ENCODE measurements around the gene GJC1. TPM values are rescaled to one million over a fixed set of nuclear protein-coding genes. Genes with fewer than 3 reads are reported as not detected.
A peak's percentile ranks its signal among the peaks of the same experiment; 100 is the strongest.

The GJC1 gene
- total RNA-seq (2014; rRNA removed; shearing (Covaris generic)) = 7.6 and 19.5 TPM in 2 replicates

DNA sequence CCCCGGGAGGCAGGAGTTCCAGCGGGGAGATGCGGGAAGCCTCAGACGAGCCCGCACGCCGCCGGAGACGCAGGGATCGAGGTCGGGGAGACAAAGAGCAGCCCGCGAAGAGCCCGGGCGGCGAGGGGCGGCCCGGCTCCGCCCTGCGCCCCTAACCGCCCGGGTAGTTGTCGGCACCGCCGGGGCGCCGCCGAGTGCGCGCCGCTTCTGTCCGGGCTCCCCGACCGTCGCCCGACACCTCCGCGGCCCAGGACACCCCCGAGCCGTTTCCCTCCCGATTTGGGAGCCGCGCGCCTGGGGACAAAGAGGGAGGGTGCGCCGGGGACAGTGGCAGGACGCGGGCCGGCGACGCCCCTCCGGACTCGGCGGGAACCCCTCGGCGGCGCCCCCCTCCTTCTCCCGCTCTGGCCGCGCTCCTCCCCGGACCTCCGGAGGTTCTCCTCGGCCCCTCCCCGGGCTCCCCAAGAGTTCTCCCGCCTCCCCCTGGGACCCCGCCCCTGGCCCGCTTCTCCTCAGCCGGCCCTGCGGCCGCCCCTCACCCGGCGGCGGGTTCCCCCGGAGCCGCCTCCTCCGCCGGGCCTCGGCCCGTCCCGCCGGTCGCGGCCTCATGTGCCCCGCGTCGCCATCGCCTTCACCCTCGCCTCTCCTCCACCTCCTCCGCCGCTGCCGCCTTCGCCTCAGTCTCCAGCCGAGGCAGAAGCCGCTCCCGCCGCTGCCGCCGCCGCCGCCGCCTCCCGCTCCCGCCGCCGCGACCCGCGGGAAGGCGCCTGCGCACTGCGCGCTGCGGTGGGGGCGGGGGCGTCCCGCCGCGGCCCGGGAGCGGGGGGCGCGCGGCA, at the start of gene GJC1:
Gene GJC1 (minus strand): TSS at position 765 of the 836 bp plus-strand sequence. CDS start 24,470 bp downstream, outside the sequence.
- DNase-seq (ENCODE audit: low read depth) = peak; percentile 59

DNA sequence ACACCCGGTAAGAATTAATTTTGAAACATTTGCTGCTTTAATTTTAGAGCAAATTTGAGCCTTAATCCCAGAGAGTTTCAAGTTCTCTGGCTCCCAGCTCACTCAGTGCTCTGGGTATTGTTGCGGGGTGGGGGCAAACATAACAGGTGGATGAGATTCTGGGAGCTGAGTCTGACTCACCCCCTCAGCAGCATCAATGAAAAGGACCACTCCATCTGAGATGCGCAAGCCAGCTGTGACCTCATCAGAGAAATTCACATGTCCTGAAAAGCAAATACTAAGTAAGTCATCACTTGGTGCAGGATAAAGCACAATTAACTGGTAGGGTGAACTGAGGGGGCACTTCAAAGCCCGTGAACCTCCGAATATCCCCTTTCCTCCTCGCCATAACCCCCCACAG, 49.3 kb upstream of the GJC1 start:
- no peak for DNase-seq (ENCODE audit: low read depth)

DNA sequence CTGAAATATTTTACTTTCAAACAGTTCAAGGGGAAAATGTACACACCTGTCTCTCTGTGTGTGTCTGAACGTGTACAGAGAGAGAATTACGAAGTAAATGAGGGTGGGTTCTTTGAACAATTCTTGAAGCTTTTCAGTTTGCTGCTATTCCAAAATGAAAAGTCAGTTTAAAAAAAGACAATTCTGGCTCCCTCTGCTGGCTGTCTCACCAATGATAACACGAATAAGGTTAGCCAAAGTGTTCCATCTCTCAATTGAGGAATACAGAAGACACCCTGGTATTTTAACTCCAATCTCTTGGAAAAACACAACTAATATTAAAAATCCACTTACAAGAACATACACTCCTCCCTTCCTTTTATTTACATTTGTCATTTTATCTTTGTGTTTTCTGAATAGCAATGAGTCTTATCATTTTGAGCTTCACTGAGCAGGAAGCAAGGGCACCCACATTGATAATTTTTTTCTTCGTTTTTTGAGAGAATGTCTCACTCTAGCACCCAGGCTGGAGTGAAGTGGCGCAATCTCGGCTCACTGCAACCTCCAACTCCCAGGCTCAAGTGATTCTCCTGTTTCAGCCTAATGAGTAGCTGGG, 48.6 kb upstream of the GJC1 start:
- peak; percentile 43 for DNase-seq (ENCODE audit: low read depth)

DNA sequence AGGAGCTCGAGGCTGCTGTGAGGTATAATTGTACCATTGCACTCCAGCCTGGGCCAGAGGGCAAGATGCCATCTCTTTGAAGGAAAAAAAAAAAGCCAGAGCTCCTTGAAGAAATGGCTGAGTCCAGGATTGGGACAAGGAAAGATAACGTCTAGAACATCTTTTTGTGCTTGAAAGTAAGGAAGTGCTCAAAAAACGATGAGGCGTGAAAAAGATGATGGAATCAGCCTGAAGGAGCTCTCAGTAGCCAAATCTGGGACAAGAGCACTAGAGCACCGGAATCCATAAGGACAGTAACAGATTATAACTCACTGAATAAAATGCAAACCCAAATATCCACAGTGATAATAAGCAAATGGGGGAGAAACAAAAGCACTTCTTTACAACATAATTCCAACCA, 47.0 kb upstream of the GJC1 start:
- no peak for DNase-seq (ENCODE audit: low read depth)

DNA sequence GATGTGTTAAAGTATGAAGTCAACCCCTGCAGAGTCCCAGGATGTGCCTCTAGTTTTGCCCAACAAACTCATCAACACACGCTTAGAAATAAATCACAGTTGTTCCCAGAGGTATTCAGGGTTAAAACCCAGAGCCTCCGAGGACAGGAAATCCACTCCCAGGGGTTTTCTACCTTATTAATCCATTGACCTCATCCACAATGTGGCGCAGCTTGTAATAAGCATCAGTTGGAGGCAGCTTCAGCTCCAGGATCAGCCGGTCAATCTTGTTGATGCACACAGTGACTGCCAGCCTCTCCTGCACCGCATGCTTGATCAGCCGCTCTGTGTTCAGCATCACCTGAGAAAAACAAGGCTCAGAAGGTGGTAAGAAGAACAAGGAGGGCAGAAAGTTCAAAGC, 45.7 kb upstream of the GJC1 start:
- no peak for DNase-seq (ENCODE audit: low read depth)

DNA sequence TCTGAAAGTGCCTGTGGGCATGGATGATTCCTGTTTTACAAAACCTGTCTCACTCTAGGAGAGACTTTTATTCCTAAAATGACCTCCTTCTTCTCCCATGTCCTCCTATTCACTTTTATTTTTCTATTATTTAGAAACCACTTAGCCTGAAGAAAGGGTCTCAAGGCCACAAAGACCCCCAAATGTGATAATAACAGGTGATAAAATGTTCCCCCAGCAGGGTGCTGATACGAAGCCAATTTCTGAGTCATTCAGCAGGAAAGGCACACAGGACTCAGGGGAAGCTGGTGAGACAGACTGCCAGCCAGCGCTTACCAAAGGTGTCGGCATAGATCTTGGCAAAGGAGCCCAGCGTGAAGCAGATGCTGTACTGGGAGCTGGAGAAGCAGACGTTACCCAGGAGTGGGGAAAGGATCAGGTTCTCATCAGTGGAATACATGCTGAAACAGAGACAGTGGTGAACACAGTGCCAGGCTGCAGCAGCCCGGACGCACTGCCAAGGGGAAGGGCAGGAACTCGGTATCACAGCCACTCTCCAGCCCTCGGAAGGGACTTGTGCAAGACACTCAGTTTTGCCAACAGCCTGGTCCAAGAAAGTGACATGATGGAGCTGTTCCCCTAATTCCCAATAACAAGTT, 42.2 kb upstream of the GJC1 start:
- DNase-seq (ENCODE audit: low read depth) = no peak

DNA sequence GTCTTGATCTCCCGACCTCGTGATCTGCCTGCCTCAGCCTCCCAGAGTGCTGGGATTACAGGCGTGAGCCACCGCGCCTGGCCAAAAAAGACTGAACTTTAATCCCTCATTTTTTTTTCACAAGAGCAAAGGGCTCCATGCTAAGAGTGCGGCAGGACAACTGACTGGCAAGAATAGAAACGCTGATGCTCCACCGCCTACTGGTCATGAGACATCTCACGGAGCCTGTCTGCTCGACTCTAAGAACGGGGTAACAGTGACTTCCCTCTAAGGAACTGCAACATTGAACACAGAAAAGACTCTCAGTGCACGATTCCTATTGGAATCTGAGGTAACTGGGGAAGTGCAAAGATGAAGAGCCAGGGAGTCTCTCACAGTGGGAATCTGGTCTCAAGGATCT, 41.5 kb upstream of the GJC1 start:
- no peak for DNase-seq (ENCODE audit: low read depth)

DNA sequence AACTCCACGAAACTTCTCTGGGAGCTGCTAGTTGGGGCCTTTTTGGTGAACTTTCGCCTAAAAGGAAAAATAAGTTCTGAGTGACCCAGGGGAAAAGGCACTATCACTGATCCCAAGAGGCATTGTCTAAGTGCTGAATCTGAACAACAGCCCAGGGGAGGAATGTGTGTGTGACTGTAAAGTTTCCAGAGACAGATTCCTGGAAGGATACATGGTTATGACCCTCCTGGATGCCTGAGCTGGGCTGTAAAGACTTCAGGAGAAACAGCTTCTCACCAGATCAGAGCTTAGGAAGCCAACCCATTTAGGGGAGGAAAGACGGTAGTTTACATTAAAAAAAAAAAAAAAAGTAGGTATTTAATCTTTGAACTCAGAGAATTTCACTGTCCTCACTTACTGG, 37.8 kb upstream of the GJC1 start:
- no peak for DNase-seq (ENCODE audit: low read depth)

DNA sequence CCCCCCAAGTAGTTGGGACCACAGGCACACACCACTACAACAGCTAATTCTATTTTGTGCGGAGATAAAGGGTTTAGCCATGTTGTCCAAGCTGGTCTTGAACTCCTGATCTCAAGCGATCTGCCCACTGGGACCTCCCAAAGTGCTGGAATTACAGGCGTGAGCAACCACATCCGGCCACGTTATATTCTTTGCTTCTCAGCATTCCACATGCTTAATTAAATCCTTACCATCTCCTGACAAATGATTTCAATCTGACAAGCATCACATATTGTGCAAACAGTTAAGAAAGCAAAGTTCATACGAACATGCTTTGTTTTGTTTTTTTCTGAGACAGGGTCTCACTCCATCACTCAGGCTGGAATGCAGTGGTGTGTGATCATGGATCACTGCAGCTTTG, 35.8 kb upstream of the GJC1 start:
- DNase-seq (ENCODE audit: low read depth) = no peak

DNA sequence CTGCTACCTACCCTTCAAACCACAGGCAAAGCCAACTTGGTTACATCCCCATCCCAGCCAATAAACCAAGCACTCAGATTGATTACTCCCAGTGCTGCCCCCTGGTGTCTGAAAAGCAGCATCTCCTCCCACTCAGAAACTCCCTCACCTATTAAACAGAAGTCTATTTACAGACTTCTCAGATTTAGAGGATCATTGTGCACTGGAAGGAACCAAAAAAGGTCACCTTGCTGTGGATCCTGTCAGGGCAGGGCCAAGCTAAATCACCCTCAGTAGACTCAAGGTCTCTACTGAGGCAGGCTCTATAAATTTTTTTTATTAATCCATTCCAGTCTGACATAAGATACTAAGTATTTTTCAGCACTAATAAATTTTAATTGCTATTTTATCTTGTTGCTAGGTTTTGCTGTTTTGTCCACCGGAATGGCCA, 35.2 kb upstream of the GJC1 start:
- peak; percentile 68 for DNase-seq (ENCODE audit: low read depth)

DNA sequence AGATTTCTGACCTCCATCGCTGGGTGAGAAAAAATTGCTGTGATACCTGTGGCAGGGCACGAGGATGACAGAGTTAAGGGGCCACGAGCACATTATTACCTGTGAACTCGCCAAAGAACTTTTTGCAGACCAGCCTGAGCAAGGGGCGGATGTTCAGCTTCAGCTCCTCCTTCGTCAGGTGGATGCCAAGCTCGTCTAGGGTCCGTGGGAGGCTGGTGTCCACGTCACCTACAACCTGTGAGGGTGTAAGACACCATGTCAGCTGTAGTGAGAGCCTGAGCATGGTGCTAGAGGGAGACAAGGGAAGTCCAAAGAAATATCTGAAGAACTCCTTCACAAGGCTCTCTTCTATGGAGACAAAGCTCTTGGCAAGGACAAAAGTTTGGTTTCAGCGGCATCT, 34.7 kb upstream of the GJC1 start:
- no peak for DNase-seq (ENCODE audit: low read depth)

DNA sequence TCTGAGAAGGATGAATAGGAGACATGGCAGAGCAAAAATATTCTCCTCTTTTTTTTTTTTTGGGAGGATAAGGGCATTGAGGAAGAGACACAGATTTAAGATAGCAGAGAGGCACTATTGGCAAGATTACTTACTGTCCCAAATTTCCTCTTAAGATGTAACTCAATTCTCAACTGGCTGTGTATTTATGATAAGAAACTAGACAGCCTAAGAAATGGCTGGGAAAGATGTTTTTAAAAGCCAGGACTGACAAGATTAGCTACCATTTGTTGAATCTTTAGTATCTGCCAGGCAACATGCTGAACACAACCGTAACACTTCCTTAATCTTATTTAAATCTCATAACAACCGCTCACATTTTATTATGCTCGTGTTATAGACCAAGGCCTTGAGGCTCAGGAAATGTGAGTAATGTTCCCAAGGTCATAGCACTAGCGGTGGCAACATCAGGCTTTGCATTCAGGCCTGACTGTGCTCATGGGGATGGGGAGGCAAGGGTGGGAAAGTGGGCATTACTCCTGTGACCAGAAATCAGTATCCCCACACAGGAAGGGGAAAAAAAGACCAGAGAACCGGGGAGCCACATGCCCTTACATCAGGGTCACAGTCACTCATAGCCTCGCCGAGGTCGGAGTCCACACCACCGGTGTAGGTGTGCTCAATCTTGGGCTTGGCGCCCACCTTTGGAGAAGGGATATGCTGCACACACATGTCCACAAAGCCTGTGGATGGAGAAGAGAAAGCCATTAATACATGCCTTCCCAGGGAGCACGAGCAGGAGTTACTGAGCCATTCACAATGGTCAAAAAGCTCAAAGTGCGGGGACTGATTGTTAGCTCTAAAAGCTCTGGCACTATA, 33.2 kb upstream of the GJC1 start:
- DNase-seq (ENCODE audit: low read depth) = no peak

DNA sequence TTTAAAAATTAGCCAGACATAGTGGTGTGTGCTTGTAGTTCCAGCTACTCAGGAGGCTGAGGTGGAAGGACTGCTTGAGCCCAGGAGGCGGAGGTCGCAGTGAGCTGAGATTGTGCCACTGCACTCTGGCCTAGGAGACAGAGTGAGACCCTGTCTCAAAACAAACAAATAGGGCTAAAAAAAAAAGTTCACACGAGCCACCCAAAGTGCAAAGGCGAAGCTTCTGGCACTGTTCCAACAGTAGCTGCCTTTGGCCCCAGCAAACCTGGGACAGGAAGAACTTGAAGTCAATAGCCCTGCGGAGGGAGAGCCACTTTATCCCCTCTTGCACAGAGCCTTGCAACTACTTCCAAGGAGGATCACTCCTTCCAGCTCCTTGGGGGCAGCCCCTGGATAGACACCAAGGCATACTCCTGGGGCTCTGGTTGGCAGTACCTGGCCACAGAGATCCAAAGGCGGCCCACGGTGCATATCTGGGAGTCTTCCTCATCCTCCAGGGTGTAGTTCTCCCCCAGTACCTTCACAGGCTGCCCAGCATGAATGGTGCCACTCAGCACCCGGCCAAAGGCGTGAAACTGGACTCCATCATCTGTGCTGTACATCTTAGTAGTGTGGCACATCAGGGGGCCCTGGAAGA, 32.3 kb upstream of the GJC1 start:
- DNase-seq (ENCODE audit: low read depth) = no peak

DNA sequence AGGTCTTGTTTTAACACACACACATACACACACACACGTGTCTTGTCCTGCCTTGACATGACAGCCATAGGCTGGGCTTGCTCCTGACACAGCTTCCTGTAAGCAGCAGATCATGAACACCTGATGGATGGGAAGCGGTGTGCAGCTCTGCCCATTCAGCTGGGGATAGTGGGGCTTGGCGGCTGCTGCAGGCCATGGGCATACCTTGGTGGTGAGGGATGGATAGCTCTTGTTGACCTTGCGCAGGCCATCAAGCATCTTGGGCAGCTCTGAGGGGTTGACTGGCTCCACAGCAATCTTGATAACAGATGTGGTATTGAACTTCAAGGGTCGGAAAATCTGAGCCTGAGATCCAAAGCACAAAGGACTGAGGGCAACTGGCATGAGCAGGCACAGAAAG, 29.6 kb upstream of the GJC1 start:
- DNase-seq (ENCODE audit: low read depth) = no peak

DNA sequence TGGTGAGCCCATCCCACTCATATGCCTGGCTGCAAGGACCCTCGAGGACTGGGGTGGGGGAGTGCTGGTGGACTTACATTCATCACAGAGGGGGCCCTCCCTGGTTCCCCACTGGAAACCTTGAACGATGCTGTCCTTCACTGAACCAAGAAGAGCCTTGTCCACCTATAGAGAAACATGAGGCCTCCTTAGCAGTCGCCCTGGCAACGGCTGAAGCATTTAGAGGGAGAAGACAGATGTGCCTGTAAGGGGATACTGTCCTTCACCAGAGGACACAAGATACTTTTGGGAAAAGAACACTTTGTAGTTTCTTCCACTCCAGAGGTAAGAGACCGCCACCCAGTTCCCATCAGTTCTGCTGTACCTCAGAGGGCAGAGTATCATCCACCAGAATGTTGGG, 24.1 kb upstream of the GJC1 start:
- no peak for DNase-seq (ENCODE audit: low read depth)

DNA sequence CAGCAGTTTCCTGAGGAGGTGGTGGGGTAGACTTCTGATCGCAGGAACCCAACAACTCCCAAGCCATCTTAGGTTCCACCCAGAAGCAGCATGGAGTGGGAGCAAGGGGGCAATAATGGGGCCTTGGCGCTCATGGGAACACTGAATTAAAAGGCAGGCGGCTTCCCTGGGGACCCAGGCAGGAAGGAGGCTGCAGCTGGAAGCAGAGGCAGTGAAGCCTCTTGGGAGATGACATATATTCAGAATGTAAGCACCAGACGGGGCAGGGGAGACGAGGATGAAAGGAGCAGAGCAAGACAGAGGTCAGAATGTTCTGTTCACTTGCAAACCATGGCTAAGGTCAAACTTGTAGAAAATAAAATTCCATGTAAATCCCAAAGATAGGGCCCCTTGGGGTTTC, 20.5 kb upstream of the GJC1 start:
- no peak for DNase-seq (ENCODE audit: low read depth)

DNA sequence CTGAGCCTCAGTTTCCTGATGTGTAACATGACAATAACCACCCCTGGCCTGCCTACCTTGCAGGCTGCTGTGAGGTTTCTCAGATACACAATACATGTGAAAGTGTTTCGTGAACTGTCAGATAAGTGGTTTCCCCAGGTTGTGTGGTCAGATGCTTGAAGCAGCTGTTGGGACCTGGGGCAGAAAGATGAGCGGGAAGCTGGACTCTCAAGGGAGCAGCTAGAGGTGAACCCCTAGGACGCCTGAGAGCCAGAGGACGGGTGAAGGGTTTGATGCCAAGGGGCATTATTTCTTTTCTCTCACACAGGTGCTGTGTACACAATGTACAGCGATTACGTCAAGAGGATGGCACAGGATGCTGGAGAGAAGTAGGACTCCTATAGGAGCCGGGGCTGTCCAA, 19.9 kb upstream of the GJC1 start:
- DNase-seq (ENCODE audit: low read depth) = no peak

DNA sequence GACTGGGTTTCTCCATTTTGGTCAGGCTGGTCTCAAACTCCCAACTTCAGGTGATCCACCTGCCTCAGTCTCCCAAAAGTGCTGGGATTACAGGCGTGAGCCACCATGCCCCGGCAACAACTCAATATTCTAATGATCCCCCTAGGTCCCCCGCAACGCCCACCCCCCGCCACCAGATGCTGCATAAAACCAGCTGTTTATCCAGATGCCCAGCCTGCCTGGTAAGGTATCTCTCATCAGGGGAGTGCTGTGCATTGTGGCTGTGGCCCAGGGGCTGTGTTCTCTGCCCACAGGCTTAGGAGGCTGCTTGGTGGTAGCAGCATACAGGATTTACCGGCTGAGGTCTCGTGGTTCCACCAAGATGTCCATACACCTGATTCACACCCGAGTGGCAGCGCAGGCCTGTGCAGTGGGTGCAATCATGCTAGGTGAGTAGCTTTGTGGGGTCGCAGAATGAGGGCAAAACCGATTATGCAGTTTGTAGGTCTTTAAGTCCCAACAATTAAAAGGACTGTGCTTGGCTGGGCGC, 18.9 kb upstream of the GJC1 start:
- no peak for DNase-seq (ENCODE audit: low read depth)

DNA sequence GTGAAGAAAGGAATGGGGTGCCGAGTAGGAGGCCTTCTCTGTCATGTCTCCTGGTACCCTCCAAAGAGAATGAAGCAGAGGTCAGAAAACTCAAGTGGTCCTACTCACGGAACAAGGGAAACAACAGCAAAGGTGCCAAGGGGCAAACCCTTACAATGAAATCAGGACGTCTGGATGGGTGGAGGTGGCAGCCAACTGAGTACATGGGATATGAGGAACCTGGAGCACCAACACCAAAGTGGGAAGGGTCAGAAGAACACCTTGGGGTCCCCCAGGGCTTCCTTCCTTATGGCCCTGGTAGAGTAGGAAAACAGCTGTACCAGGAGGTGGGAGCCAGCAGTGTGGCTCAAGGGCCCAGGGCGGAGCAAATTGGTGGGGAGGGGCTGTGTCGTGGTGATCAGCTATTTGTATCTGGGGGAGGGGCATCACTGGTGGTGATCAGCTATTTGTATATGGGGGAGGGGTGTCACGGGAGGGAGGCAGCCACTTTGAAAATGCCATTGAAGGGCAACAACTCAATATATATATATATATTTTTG, 18.2 kb upstream of the GJC1 start:
- no peak for DNase-seq (ENCODE audit: low read depth)

DNA sequence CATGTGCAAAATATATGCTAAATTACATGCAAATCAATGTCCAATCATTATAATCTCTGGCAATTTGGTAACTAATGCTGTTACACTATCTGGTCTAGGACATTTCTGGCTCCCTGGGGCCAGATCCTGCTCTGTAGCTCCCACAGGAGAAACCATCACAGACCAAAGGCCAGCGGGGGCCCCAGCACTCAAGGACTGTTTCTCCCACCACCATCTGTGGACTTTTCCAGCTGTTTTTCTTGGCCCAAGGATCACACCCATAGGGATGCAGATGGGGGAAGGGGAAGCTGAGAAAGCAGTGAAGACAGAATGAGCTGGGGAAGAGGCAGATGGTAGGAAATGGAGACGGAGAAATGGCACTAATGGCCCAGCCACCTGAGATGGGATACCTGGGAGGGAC, 17.5 kb upstream of the GJC1 start, which contains the start of gene HIGD1B:
Gene HIGD1B (plus strand): TSS at position 298 of the 400 bp plus-strand sequence. CDS start 270 bp downstream, outside the sequence.
- DNase-seq (ENCODE audit: low read depth) = no peak

DNA sequence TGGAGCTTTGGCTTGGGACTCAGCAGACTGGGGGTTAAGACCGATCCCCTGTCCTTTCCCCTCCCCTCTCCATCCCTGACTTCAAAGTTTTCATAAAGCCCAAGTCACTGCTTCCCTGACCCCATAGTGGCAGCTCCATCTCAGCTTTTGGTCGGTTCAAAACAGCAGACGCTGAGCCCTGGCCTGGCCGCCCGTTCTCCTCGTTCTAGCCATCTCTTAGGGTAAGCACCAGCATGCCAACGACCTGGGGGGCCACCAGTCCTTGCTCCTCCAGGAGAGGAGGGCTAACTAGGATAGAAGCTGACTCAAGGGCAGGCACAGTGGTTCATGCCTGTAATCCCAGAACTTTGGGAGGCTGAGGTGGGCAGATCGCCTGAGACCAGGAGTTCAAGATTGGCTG, 16.1 kb upstream of the GJC1 start:
- DNase-seq (ENCODE audit: low read depth) = no peak
